OCI-LY7 (cell line): ENCODE data around the gene TEKTIP1. TPM values are rescaled to one million over a fixed set of nuclear protein-coding genes. Genes with fewer than 3 reads are reported as not detected.

Experiments used
- BruUV-seq: library from RNA; stranded (reverse); fragments of 400-500 nt; replicated peaks from 2 replicates; lab custom pipeline; 2021; lab: Mats Ljungman, UMichigan
- CTCF ChIA-PET: fragments of 300-600 bp; sonication (Branson Sonifier 250); formaldehyde crosslinking; loops from one replicate; lab custom pipeline; 2022; ENCODE audit warnings: antibody characterized with exemption; ENCODE audit not compliant: unreplicated experiment; lab: Charles Lee
- POLR2A ChIA-PET: fragments of 300-600 bp; sonication (Branson Sonifier 250); formaldehyde crosslinking; loops from one replicate; lab custom pipeline; 2022; ENCODE audit warnings: antibody characterized with exemption; lab: Charles Lee
- DNase-seq: peaks from one replicate; pipeline ENCODE4 v3.0.0-alpha.2; 2015; ENCODE audit warnings: low spot score
- H2AFZ ChIP-seq: fragments of 200-600 bp; sonication (generic), shearing (Covaris generic); 2 replicates; pipeline ENCODE4 v1.6.1; 2014; ENCODE audit warnings: mild to moderate bottlenecking, antibody characterized with exemption, low read length, moderate library complexity
- H3K27ac ChIP-seq: fragments of 200-600 bp; sonication (generic); 2 replicates; pipeline ENCODE4 v1.5.1; 2014; ENCODE audit warnings: mixed run types, low read depth, mild to moderate bottlenecking, moderate library complexity, low read length, inconsistent platforms; ENCODE audit not compliant: poor library complexity, severe bottlenecking
- H3K36me3 ChIP-seq: fragments of 200-600 bp; sonication (generic); 2 replicates; pipeline ENCODE4 v1.6.1; 2014; ENCODE audit warnings: mild to moderate bottlenecking, antibody characterized with exemption, low read length, moderate library complexity, mixed read lengths; ENCODE audit not compliant: insufficient read depth
- H3K4me1 ChIP-seq: fragments of 200-600 bp; sonication (generic); 2 replicates; pipeline ENCODE4 v1.5.1; 2014; ENCODE audit warnings: mild to moderate bottlenecking, low read length; ENCODE audit not compliant: insufficient read depth, poor library complexity, severe bottlenecking
- H3K4me2 ChIP-seq: fragments of 200-600 bp; sonication (generic); 2 replicates; pipeline ENCODE4 v1.6.1; 2014; ENCODE audit warnings: mild to moderate bottlenecking, low read length
- H3K4me3 ChIP-seq: fragments of 200-600 bp; sonication (generic); 2 replicates; pipeline ENCODE4 v1.5.1; 2014; ENCODE audit warnings: mild to moderate bottlenecking, low read depth, low read length; ENCODE audit not compliant: poor library complexity, severe bottlenecking
- H3K79me2 ChIP-seq: fragments of 200-600 bp; sonication (generic); 2 replicates; pipeline ENCODE4 v1.6.1; 2016; ENCODE audit warnings: low read depth, mild to moderate bottlenecking, low read length, moderate library complexity, mixed read lengths; ENCODE audit not compliant: insufficient read depth
- H3K9me2 ChIP-seq: fragments of 200-600 bp; sonication (generic); 2 replicates; pipeline ENCODE4 v1.6.1; 2016; ENCODE audit warnings: mild to moderate bottlenecking, low read length, mixed read lengths; ENCODE audit not compliant: insufficient read depth
- H3K9me3 ChIP-seq: fragments of 200-600 bp; sonication (generic); 2 replicates; pipeline ENCODE4 v1.6.1; 2014; ENCODE audit warnings: mild to moderate bottlenecking, mixed run types, low read length, mixed read lengths
- H4K20me1 ChIP-seq: fragments of 200-600 bp; sonication (generic); 2 replicates; pipeline ENCODE4 v1.6.1; 2014; ENCODE audit warnings: mild to moderate bottlenecking, antibody characterized with exemption, low read length, moderate library complexity, mixed read lengths; ENCODE audit not compliant: insufficient read depth
- EZH2phosphoT487 ChIP-seq: fragments of 200-600 bp; sonication (generic); IDR thresholded peaks from 2 replicates; pipeline ENCODE4 v1.6.1; 2018; ENCODE audit warnings: low read depth, borderline replicate concordance, mild to moderate bottlenecking, mixed run types, antibody characterized with exemption, low read length, moderate library complexity, mixed read lengths
- intact Hi-C: fragments of 100-400 bp; cut with micrococcal nuclease; formaldehyde crosslinking; loops from one replicate; pipeline ENCODE4 v1.10.0; 2022; ENCODE audit not compliant: unreplicated experiment
- total RNA-seq, 2 experiments: library from RNA; depleted of rRNA in 1 of 2; stranded (reverse); fragments of >200 nt in 1 of 2; shearing (Covaris generic) in 1 of 2; gene quantifications; 2 replicates each; pipeline ENCODE4 v1.2.3, GENCODE V29; 2014 to 2022
- TF ChIP-seq, protein P1 (sequence below): fragments of 200-600 bp; sonication (generic); conservative IDR thresholded peaks from 2 replicates; pipeline ENCODE4 v1.5.1; 2014; ENCODE audit warnings: mild to moderate bottlenecking, antibody characterized with exemption, low read length, moderate library complexity, mixed read lengths

The TEKTIP1 gene
- total RNA-seq, 2 experiments from 2014 or later, result 0.44 to 7.0 TPM

DNA sequence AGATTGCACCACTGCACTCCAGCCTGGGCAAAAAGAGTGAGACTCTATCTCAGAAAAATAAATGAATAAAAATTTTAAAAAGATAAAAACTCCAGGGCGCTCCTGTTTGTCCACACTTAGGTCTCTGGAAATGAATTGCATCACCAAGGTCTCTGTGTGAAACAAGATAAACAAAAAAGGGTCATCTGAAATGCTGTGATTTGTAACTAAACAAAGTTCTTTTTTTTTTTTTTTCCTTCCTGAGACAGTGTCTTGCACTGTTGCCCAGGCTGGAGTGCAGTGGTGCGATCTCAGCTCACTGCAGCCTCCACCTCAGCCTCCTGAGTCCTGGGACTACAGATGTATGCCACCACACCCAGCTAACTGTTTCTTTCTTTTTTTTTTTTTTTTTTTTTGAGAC is 21.3 kb upstream of the TEKTIP1 start:
- Histone ChIP-seq H4K20me1 (no peaks in the 10 kb centered on the region), H2AFZ (no peak overlapping the region), H3K4me3 (no peak overlapping the region), H3K4me1 (peaks cover 16% of the 10 kb centered on the region), H3K27ac (no peak overlapping the region), H3K79me2 (peaks cover 4% of the 10 kb centered on the region; the same call in 1 of the 2 replicates), H3K4me2 (no peak overlapping the region), H3K9me2 (no peaks in the 10 kb centered on the region), H3K9me3 (no peaks in the 10 kb centered on the region), H3K36me3 (peaks cover 34% of the 10 kb centered on the region; the same call in 1 of the 2 replicates)
- no peak for DNase-seq
- no TSS peak for BruUV-seq
- ChIA-PET CTCF (no interaction called here), POLR2A (interaction anchor here (1.1 to 1.6 kb wide), 2 partner anchors 13 to 39 kb away, joined by 4 to 5 read pairs; no protein-coding TSS in a partner anchor)
- intact Hi-C loops, result no loop called here
- TF ChIP-seq, protein P1, sequence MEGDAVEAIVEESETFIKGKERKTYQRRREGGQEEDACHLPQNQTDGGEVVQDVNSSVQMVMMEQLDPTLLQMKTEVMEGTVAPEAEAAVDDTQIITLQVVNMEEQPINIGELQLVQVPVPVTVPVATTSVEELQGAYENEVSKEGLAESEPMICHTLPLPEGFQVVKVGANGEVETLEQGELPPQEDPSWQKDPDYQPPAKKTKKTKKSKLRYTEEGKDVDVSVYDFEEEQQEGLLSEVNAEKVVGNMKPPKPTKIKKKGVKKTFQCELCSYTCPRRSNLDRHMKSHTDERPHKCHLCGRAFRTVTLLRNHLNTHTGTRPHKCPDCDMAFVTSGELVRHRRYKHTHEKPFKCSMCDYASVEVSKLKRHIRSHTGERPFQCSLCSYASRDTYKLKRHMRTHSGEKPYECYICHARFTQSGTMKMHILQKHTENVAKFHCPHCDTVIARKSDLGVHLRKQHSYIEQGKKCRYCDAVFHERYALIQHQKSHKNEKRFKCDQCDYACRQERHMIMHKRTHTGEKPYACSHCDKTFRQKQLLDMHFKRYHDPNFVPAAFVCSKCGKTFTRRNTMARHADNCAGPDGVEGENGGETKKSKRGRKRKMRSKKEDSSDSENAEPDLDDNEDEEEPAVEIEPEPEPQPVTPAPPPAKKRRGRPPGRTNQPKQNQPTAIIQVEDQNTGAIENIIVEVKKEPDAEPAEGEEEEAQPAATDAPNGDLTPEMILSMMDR, result no peak
- TF ChIP-seq EZH2phosphoT487, result no peak

DNA sequence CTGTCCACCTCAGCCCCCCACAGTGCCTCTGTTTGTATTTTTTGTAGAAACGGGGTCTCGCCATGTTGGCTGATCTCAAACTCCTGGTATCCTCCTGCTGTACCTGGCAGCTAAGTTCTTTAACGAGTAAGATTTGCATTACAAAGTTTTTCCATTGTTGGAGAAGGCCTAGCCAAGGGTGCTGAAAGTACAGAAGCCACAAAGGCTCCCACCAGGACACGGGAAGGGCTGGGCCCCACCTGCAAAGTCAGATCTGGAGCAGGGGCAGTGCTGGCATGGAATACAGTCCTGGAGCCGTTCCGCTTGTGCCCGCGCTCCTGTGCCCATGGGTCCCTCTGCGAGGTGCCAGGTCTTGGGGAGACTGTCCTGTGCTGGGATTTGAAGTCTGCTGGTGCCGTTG is 20.7 kb upstream of the TEKTIP1 start:
- no peak overlapping the region for H2AFZ ChIP-seq
- no TSS peak for BruUV-seq
- H3K36me3 ChIP-seq, result peaks cover 39% of the 10 kb centered on the region
- no peaks in the 10 kb centered on the region for H4K20me1 ChIP-seq
- TF ChIP-seq EZH2phosphoT487, result no peak
- TF ChIP-seq, protein P1, result no peak
- intact Hi-C loops, result no loop called here
- no peaks in the 10 kb centered on the region for H3K9me3 ChIP-seq
- ChIA-PET POLR2A (interaction anchor here (1.1 to 1.6 kb wide), 2 partner anchors 14 to 39 kb away, joined by 4 to 5 read pairs; no protein-coding TSS in a partner anchor), CTCF (no interaction called here)
- no peak for DNase-seq
- no peaks in the 10 kb centered on the region for H3K9me2 ChIP-seq
- H3K27ac ChIP-seq, result no peak overlapping the region
- H3K4me2 ChIP-seq, result no peak overlapping the region
- H3K4me3 ChIP-seq, result no peak overlapping the region
- H3K79me2 ChIP-seq, result peaks cover 4% of the 10 kb centered on the region; the same call in 1 of the 2 replicates
- H3K4me1 ChIP-seq, result peaks cover 16% of the 10 kb centered on the region

DNA sequence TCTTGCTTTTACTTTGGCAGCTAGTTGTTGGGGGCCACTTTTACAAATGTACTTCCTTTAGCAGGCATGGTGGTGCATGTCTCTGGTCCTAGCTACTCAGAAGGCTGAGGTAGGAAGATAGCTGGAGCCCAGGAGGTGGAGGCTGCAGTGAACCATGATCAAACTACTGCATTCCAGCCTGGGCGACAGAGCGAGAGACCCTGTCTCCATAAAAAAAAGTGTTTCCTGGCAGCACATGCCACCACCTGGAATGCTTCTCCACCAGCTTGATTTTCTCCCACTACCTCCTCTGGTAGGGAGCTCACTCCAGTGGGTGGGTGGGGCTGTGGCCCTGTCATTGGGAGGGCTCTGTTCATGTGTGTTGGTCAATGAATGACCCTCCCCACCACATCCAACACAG is 20.3 kb upstream of the TEKTIP1 start:
- no TSS peak for BruUV-seq
- Histone ChIP-seq H3K4me1 (peaks cover 16% of the 10 kb centered on the region), H3K9me3 (no peaks in the 10 kb centered on the region), H3K4me2 (no peak overlapping the region), H3K79me2 (peaks cover 4% of the 10 kb centered on the region; the same call in 1 of the 2 replicates), H3K9me2 (no peaks in the 10 kb centered on the region), H3K27ac (no peak overlapping the region), H3K36me3 (peaks cover 43% of the 10 kb centered on the region), H4K20me1 (no peaks in the 10 kb centered on the region), H3K4me3 (no peak overlapping the region), H2AFZ (no peak overlapping the region)
- intact Hi-C loops, result no loop called here
- ChIA-PET CTCF (no interaction called here), POLR2A (no interaction called here)
- TF ChIP-seq, protein P1, result no peak
- no peak for TF ChIP-seq EZH2phosphoT487
- no peak for DNase-seq
